OCI-LY7 (cell line): Measurements from ENCODE around the gene TNRC6C. TPM values are rescaled to one million over a fixed set of nuclear protein-coding genes. Genes with fewer than 3 reads are reported as not detected.

Experiments used
- BruUV-seq: library from RNA; stranded (reverse); fragments of 400-500 nt; replicated peaks from 2 replicates; lab custom pipeline; 2021; lab: Mats Ljungman, UMichigan
- CTCF ChIA-PET: fragments of 300-600 bp; sonication (Branson Sonifier 250); formaldehyde crosslinking; loops from one replicate; lab custom pipeline; 2022; ENCODE audit warnings: antibody characterized with exemption; ENCODE audit not compliant: unreplicated experiment; lab: Charles Lee
- POLR2A ChIA-PET: fragments of 300-600 bp; sonication (Branson Sonifier 250); formaldehyde crosslinking; loops from one replicate; lab custom pipeline; 2022; ENCODE audit warnings: antibody characterized with exemption; lab: Charles Lee
- DNase-seq: peaks from one replicate; pipeline ENCODE4 v3.0.0-alpha.2; 2015; ENCODE audit warnings: low spot score
- H2AFZ ChIP-seq: fragments of 200-600 bp; sonication (generic), shearing (Covaris generic); 2 replicates; pipeline ENCODE4 v1.6.1; 2014; ENCODE audit warnings: mild to moderate bottlenecking, antibody characterized with exemption, low read length, moderate library complexity
- H3K27ac ChIP-seq: fragments of 200-600 bp; sonication (generic); 2 replicates; pipeline ENCODE4 v1.5.1; 2014; ENCODE audit warnings: mixed run types, low read depth, mild to moderate bottlenecking, moderate library complexity, low read length, inconsistent platforms; ENCODE audit not compliant: poor library complexity, severe bottlenecking
- H3K36me3 ChIP-seq: fragments of 200-600 bp; sonication (generic); 2 replicates; pipeline ENCODE4 v1.6.1; 2014; ENCODE audit warnings: mild to moderate bottlenecking, antibody characterized with exemption, low read length, moderate library complexity, mixed read lengths; ENCODE audit not compliant: insufficient read depth
- H3K4me1 ChIP-seq: fragments of 200-600 bp; sonication (generic); 2 replicates; pipeline ENCODE4 v1.5.1; 2014; ENCODE audit warnings: mild to moderate bottlenecking, low read length; ENCODE audit not compliant: insufficient read depth, poor library complexity, severe bottlenecking
- H3K4me2 ChIP-seq: fragments of 200-600 bp; sonication (generic); 2 replicates; pipeline ENCODE4 v1.6.1; 2014; ENCODE audit warnings: mild to moderate bottlenecking, low read length
- H3K4me3 ChIP-seq: fragments of 200-600 bp; sonication (generic); 2 replicates; pipeline ENCODE4 v1.5.1; 2014; ENCODE audit warnings: mild to moderate bottlenecking, low read depth, low read length; ENCODE audit not compliant: poor library complexity, severe bottlenecking
- H3K79me2 ChIP-seq: fragments of 200-600 bp; sonication (generic); 2 replicates; pipeline ENCODE4 v1.6.1; 2016; ENCODE audit warnings: low read depth, mild to moderate bottlenecking, low read length, moderate library complexity, mixed read lengths; ENCODE audit not compliant: insufficient read depth
- H3K9me2 ChIP-seq: fragments of 200-600 bp; sonication (generic); 2 replicates; pipeline ENCODE4 v1.6.1; 2016; ENCODE audit warnings: mild to moderate bottlenecking, low read length, mixed read lengths; ENCODE audit not compliant: insufficient read depth
- H3K9me3 ChIP-seq: fragments of 200-600 bp; sonication (generic); 2 replicates; pipeline ENCODE4 v1.6.1; 2014; ENCODE audit warnings: mild to moderate bottlenecking, mixed run types, low read length, mixed read lengths
- H4K20me1 ChIP-seq: fragments of 200-600 bp; sonication (generic); 2 replicates; pipeline ENCODE4 v1.6.1; 2014; ENCODE audit warnings: mild to moderate bottlenecking, antibody characterized with exemption, low read length, moderate library complexity, mixed read lengths; ENCODE audit not compliant: insufficient read depth
- EZH2phosphoT487 ChIP-seq: fragments of 200-600 bp; sonication (generic); IDR thresholded peaks from 2 replicates; pipeline ENCODE4 v1.6.1; 2018; ENCODE audit warnings: low read depth, borderline replicate concordance, mild to moderate bottlenecking, mixed run types, antibody characterized with exemption, low read length, moderate library complexity, mixed read lengths
- intact Hi-C: fragments of 100-400 bp; cut with micrococcal nuclease; formaldehyde crosslinking; loops from one replicate; pipeline ENCODE4 v1.10.0; 2022; ENCODE audit not compliant: unreplicated experiment
- total RNA-seq, 2 experiments: library from RNA; depleted of rRNA in 1 of 2; stranded (reverse); fragments of >200 nt in 1 of 2; shearing (Covaris generic) in 1 of 2; gene quantifications; 2 replicates each; pipeline ENCODE4 v1.2.3, GENCODE V29; 2014 to 2022
- TF ChIP-seq, protein P1 (sequence below): fragments of 200-600 bp; sonication (generic); conservative IDR thresholded peaks from 2 replicates; pipeline ENCODE4 v1.5.1; 2014; ENCODE audit warnings: mild to moderate bottlenecking, antibody characterized with exemption, low read length, moderate library complexity, mixed read lengths

The TNRC6C gene
- total RNA-seq, 2 experiments from 2014 or later, result 8.5 to 25.2 TPM

DNA sequence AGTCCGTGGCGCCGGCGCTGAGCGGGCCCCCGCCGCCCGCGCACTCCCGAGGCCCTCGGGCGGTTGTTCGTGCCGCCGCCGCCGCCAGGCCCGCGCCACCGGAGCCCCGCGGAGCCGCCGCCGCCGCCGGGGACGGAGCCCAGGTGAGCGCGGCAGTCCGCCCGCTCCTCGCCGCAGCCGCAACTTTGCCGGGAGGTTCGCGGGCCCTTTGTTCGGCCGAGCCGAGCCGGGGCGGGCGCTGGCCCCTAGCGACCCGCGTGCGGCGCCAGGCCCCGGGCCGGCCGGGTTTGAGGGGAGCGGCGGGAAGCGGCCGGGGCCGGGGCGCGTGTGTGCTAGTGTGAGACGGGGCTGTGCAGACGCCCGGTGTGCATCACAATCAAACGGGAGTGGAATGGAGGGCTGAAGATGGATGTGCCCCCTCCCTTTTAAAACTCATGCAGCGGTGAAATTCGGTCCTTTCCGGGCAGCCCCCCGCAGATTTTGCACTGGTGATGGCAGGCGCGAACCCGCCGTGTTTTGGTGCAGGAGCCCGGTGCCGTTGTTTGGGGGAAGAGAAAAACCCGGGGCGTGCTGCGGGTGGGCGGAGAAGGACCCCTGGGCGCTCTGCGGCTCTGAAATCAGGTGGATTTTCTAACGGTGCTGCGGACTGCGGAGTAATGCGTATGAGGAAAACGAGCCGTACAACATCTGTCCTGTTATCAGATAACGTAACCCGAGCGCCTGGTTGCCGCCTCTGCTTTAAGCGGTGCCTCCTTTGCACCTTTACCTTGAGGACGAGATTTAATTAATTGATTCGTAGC, 823 bp downstream of the TNRC6C start:
- H3K4me3 ChIP-seq, result peak overlapping the region; percentile 85
- BruUV-seq, result no TSS peak
- H4K20me1 ChIP-seq, result peaks cover 37% of the 10 kb centered on the region
- TF ChIP-seq, protein P1, sequence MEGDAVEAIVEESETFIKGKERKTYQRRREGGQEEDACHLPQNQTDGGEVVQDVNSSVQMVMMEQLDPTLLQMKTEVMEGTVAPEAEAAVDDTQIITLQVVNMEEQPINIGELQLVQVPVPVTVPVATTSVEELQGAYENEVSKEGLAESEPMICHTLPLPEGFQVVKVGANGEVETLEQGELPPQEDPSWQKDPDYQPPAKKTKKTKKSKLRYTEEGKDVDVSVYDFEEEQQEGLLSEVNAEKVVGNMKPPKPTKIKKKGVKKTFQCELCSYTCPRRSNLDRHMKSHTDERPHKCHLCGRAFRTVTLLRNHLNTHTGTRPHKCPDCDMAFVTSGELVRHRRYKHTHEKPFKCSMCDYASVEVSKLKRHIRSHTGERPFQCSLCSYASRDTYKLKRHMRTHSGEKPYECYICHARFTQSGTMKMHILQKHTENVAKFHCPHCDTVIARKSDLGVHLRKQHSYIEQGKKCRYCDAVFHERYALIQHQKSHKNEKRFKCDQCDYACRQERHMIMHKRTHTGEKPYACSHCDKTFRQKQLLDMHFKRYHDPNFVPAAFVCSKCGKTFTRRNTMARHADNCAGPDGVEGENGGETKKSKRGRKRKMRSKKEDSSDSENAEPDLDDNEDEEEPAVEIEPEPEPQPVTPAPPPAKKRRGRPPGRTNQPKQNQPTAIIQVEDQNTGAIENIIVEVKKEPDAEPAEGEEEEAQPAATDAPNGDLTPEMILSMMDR, result no peak
- TF ChIP-seq EZH2phosphoT487, result 0 out of 2 replicates have a peak, but pooled peaks have one; percentile 36
- peaks cover 33% of the 10 kb centered on the region for H3K4me1 ChIP-seq
- intact Hi-C loops, result loop anchor here (5.0 kb wide), 1 partner anchor 77 kb away; no protein-coding TSS in a partner anchor
- POLR2A ChIA-PET, result interaction anchor here (0.9 to 1.9 kb wide), 3 partner anchors 34 to 127 kb away, joined by 3 to 12 read pairs (median 4); no protein-coding TSS in a partner anchor
- no peak overlapping the region for H3K27ac ChIP-seq
- H2AFZ ChIP-seq, result no peak overlapping the region
- peak overlapping the region; percentile 89 for H3K4me2 ChIP-seq
- H3K79me2 ChIP-seq, result peaks cover 45% of the 10 kb centered on the region
- H3K9me2 ChIP-seq, result no peaks in the 10 kb centered on the region
- CTCF ChIA-PET, result no interaction called here
- no peaks in the 10 kb centered on the region for H3K36me3 ChIP-seq
- peak; percentile 57 for DNase-seq
- no peaks in the 10 kb centered on the region for H3K9me3 ChIP-seq

DNA sequence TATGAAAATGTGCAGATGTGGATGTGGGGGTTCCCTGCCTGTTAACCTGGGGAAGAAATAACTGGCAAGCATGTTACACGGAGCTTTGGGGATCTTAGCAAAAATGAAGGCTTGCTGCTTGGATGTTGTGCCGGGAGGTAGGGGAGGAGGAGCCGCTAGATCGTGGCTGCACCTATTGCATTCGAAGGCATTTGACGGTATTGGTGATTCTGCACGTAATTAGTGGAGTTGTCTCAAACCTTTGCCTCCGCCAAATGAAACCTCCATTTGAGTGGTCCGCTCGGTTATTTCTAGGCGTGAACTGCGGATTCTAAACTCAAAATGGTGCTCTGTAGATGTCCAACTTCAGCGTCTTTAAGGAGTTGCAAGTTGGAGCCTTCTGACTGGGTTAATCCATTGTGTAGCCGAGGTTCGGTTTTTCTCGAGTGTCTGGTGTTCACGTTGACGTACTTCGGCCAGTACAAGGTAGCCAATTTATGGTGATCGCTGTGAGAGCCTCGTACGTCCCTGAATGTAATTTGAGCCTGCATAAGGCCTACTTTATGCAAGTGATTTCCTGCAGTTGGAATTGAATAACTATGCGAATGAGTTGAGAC, 1.5 kb downstream of the TNRC6C start:
- no peak overlapping the region for H2AFZ ChIP-seq
- H3K4me1 ChIP-seq, result peaks cover 33% of the 10 kb centered on the region
- H3K9me3 ChIP-seq, result no peaks in the 10 kb centered on the region
- POLR2A ChIA-PET, result no interaction called here
- no peaks in the 10 kb centered on the region for H3K36me3 ChIP-seq
- H3K4me3 ChIP-seq, result peak overlapping the region; percentile 85
- no peaks in the 10 kb centered on the region for H3K9me2 ChIP-seq
- peaks cover 52% of the 10 kb centered on the region for H3K79me2 ChIP-seq
- TF ChIP-seq, protein P1, result no peak
- 0 out of 2 replicates have a peak, but pooled peaks have one; percentile 26 for TF ChIP-seq EZH2phosphoT487
- CTCF ChIA-PET, result no interaction called here
- H3K27ac ChIP-seq, result no peak overlapping the region
- H4K20me1 ChIP-seq, result peaks cover 42% of the 10 kb centered on the region
- BruUV-seq, result no TSS peak
- H3K4me2 ChIP-seq, result peak overlapping the region; percentile 89
- intact Hi-C loops, result loop anchor here (5.0 kb wide), 1 partner anchor 78 kb away; no protein-coding TSS in a partner anchor
- peak; percentile 35 for DNase-seq
